HG03196 (cell line): ENCODE data around the gene AK1.
"Not testable (repeated sequence)": the region's sequence is repeated elsewhere in the genome, so short reads cannot be mapped to it uniquely, and the experiment has no call there.

ENCODE experiments used
- ATAC-seq: cut with Tn5 transposase; IDR thresholded peaks from one replicate; pipeline ENCODE4 v1.9.1; 2021; ENCODE audit not compliant: unreplicated experiment

AK1 gene

GRCh38 chr9:127850286-127850830 is 27.1 kb downstream of the AK1 start:
- no peak for ATAC-seq

GRCh38 chr9:127848756-127849504 is 28.5 kb downstream of the AK1 start:
- no peak for ATAC-seq

- no peak for ATAC-seq
Observed at GRCh38 chr9:127847833-127848755, 29.4 kb downstream of the AK1 start.

- ATAC-seq, result no peak
Observed at GRCh38 chr9:127847178-127847510, 30.3 kb downstream of the AK1 start.

DNA sequence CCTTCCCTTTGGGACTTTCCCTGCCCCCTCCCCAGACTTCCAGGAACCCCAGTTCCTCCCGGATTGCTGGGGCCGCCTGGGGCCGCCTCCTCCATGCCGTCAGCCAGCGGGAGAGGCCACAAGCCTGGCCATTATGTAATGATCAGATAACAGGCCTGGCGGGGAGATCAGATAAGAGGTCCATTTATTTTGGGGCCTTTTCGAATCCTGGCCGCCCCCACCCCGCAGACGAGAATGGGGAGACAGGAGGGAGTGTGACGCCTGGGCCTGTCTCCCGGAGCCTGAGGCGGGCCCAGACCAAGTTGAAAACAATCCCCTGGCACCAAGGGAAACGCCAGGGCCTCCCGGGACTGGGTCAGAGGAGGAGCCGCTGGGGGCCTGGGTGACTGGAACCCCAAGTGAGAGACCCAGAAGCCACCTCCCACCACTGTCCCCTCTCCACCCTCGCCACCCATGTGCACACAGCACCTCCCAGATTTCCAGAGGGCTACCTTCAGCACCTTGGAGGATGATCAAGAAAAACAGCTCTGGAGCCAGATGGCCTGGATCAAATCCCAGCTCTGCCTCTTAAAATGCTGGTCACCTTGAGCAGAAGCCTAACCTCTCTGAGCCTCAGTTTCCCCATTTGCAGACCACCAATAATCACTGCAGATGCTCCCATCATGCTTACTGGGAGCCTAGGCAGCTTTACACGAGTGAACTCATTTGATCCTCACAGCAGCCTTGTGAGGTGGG is 30.9 kb downstream of the AK1 start:
- ATAC-seq, result no peak

- ATAC-seq, result not testable (repeated sequence)
Observed at GRCh38 chr9:127845619-127846018, 31.9 kb downstream of the AK1 start.

DNA sequence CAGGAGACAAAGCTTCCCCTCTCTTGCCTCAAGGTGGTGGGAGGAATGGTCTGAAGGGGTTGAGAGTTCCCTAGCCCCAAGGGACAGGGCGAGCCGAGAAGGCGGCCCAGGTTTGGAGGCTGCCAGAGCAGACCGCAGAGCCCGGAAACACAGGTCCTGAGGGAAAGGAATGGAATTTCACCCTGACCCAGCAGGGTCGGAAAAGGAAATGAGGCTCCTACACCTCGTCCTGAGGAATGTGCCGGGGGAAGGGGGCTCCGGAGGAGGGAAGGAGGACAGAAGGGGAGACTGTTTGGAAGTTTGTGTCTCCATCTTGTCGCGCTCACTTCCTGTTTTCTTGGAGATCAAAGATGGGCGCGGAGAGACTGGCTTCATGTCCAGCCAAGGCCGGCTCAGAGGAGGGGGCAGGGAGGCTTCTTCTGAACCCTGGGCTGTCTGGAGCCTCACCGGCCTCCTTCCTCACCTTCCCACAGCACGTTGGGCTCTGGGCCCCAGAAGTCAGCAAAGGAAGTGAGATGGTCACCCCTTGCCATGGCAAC is 32.6 kb downstream of the AK1 start:
- no peak for ATAC-seq

GRCh38 chr9:127841087-127841835 is 36.2 kb downstream of the AK1 start:
- no peak for ATAC-seq

DNA sequence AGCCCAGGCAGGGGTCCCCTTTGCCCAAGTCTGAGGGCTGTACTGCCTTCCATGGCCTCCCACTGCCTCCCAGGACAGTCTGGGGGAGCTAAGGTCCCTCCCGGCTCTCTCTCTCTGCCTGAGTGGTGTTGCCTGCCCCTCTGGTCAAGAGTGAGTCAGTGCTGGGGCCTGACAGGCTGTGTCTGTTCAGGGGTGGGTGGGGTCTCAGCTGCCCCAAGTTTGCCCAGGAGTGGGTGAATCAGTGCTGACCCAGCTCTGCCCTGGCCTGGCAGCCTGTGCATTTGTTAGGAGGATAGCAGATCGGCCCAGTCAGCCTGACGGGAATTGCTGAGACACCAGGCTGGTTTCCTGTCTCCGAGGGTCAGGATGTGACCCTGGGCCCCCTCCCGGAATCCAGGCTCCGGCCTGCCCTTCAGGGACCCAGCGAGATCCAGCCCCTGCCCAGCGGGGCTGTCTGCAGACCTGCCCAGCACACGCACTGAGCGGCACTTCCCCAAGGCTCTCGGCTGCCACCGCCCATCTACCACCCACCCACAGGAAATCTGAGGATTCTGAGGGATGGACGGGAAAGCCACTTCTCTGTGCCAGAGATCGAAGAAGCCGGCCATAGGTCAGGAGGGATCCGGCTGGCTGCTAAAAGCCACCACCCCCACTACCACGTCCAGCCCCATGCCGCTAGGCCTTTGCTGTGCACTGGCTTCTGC is 38.9 kb downstream of the AK1 start:
- ATAC-seq, result no peak

DNA sequence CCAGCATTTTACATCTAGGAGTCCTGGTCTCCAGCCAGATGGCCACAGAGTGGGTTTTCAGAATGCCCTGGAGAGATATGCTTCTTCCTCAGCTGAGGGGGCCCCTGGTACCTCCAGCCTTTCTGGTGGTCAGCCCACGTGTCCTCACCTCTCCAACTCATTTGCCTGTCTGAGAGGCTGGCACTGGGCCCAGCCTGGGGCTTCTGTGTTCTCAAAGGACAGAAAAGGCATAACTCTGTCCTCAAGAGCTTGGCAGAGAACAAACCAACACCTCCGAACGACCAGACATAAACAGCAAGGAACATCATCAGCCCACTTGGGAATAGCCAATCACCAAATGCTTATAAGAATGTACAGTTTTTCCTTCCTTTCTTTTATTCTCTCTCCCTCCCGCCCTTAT is 40.1 kb downstream of the AK1 start:
- no peak for ATAC-seq

DNA sequence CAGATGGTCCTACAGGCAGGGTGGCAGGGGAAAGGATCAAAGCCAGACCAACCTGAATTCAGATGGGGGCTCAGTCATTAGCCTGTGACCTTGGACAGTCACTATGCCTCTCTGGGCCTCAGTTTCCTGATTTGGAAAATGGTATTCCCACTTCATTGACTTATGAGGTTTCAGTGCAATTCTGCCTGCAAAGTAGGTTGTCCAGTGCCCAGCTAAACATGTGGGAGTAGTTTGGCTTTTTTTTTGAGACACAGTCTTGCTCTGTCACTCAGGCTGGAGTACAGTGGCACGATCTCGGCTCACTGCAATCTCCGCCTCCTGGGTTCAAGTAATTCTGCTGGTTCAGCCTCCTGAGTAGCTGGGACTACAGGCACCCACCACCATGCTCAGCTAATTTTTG is 40.9 kb downstream of the AK1 start:
- ATAC-seq, result not testable (repeated sequence)

GRCh38 chr9:127835991-127836516 is 41.4 kb downstream of the AK1 start:
- ATAC-seq, result no peak

DNA sequence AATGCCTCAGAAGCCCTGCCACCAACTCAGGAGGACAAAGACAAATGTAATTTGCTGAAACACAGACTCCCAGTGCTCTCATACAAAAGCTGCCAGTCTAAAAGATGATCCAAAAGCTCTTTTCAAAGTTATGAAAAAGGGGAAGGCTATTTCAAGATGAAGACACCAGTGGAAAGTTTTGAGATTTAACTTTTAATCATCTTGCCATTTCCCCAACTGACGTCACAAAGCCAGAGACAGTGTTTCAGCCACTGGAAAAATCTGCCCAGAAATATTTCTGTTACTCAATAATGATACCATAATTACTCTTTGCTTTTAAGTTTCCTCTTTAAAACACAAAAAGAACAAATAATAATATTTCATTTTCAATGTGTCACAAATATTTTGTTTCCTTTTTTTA is 43.9 kb downstream of the AK1 start:
- ATAC-seq, result no peak

DNA sequence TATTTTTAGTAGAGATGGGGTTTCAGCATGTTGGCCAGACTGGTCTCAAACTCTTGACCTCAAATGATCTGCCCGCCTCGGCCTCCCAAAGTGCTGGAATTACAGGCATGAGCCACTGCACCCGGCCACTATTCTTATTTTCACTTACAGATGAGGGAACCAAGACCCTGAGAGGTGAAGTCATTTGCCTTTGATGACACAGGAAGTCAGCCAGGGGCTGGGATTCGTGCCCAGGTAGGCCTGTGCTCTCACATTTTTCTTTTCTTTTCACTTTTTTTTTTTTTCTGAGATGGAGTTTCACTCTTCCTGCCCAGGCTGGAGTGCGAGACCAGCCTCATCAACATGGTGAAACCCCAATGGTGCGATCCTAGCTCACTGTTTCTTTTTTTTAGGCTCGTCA is 45.2 kb downstream of the AK1 start:
- ATAC-seq, result no peak

DNA sequence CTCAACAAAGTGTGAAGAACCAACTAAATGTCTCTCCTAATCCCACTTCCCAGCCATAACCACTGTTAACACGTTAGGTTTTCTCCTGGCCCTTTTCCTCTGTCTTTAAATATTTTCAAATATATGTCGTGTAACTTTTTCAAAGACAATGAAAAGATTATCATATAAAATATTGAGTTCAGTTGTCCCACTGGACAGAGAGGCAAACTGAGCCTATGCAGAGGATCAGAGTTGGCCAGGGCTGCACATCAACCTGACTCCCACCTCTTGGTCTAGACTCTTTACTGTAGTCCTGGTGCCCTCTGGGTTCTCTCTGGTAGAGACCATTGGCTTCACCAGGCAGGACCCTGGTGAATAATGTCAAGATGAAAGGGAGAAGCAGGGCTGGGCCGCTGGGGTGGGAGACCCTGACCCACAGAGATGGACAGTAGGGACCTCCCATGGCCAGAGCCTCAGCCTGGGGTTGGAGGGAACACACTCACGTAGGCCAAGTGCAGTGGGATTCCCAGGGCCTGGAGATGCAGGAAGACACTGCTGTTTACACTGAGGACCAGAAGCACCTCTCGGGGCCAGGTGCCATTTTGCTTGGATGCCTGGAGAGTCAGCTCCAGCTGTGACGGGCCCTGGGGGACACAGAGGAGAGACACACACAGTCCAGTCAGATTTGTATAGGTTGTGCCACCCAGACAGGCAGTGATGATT is 48.1 kb downstream of the AK1 start:
- no peak for ATAC-seq

DNA sequence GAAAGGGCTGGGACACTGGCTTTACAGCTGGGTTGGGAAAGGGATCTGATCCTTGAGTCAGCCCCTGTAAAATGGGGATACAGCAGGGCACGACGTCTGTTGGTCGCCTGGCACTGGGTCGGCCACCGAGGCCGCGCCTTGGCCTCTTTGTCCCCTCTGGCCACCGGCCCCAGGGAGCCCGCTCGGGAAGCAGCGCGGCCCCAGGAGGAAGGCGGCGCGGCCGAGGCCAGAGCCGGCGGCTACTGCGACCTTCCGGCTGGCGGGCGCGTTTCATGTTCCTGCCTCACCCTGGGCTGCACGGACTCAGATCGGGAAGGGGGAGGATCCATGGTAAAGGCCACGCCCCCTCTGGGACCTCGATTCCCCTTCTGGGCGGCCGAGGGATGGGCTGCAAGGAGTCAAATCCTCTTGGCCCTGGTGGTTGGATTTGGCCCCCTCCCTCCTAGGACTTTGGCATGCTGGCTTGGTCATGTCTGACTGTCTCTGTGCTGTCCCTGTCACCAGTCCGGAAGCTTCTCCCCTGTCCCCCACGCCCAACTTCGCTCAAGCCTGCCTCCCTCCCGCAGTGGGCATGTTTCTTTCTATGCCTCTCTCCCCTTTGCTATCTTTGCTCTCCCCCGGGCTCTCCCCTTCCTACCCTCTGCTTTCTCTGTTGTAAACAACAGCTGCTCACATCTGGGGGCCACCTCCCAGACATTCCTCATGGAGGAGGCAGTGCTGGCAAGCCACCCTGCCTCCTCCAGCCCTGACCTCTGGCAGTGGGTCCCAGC is 49.0 kb downstream of the AK1 start:
- no peak for ATAC-seq

DNA sequence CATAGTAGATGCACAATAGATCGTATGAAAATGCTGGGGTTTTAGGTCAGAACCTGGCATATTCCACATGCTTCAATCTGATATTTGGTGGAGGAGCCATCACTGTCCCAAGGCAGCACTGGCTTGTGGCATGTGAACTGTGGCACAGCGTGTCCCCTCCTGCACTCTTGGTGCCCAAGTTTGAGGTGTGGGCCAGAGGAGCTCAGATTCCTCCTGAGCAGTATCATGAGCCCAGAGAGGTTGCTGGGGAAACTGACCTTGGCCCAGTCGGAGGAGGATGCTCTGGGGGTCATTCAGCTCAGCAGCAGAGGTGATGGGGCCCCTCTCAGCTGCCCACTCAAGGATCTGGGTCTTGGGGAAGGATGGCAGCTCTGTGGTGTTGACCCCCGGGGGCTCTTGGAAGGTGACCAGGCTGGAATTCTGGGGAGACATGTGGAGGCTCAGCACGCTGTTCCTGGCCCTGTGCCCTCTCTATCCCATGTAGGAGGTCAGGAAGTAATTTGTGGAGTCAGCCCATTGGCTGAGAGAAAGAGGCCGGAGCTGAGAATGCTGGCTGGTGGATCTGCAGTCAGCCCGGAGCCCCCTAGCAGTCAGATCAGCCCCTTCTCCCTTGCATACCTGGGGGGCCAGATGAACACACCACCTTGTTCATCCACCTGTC is 51.1 kb downstream of the AK1 start:
- no peak for ATAC-seq
